GM23248 (cell line): ENCODE data around the gene TCF4. TPM values are rescaled to one million over a fixed set of nuclear protein-coding genes. Genes with fewer than 3 reads are reported as not detected.
A peak's percentile ranks its signal among the peaks of the same experiment; 100 is the strongest.

ENCODE experiments used
- DNase-seq: peaks from one replicate; pipeline ENCODE4 v3.0.0-alpha.2; 2015
- H2AFZ ChIP-seq: fragments of 200-600 bp; sonication (generic); 2 replicates; pipeline ENCODE4 v1.6.1; 2016; ENCODE audit warnings: antibody characterized with exemption
- H3F3A ChIP-seq: fragments of 200-600 bp; sonication (generic); 2 replicates; pipeline ENCODE4 v1.6.1; 2016; ENCODE audit warnings: mild to moderate bottlenecking, antibody characterized with exemption, mixed run types; ENCODE audit not compliant: insufficient read depth
- H3K27ac ChIP-seq: fragments of 200-600 bp; sonication (generic); 2 replicates; pipeline ENCODE4 v1.5.1; 2016; ENCODE audit warnings: mild to moderate bottlenecking
- H3K27me3 ChIP-seq: fragments of 200-600 bp; sonication (generic); replicated peaks from 2 replicates; pipeline ENCODE4 v1.6.1; 2016; ENCODE audit warnings: mild to moderate bottlenecking; ENCODE audit not compliant: insufficient read depth
- H3K36me3 ChIP-seq: fragments of 200-600 bp; sonication (generic); 2 replicates; pipeline ENCODE4 v1.6.1; 2016; ENCODE audit warnings: low read depth, mild to moderate bottlenecking
- H3K4me1 ChIP-seq: fragments of 200-600 bp; sonication (generic); 2 replicates; pipeline ENCODE4 v1.6.1; 2016; ENCODE audit warnings: mild to moderate bottlenecking; ENCODE audit not compliant: insufficient read depth
- H3K4me2 ChIP-seq: fragments of 200-600 bp; sonication (generic); one replicate; pipeline ENCODE4 v1.6.1; 2016; ENCODE audit warnings: mild to moderate bottlenecking; ENCODE audit not compliant: unreplicated experiment
- H3K4me3 ChIP-seq: fragments of 200-600 bp; sonication (generic); 2 replicates; pipeline ENCODE4 v1.5.1; 2016; ENCODE audit warnings: mild to moderate bottlenecking
- H3K79me2 ChIP-seq: fragments of 200-600 bp; sonication (generic); 2 replicates; pipeline ENCODE4 v1.6.1; 2016; ENCODE audit warnings: mild to moderate bottlenecking; ENCODE audit not compliant: insufficient read depth
- H3K9ac ChIP-seq: fragments of 200-600 bp; sonication (generic); 2 replicates; pipeline ENCODE4 v1.6.1; 2016; ENCODE audit warnings: mild to moderate bottlenecking
- H3K9me2 ChIP-seq: fragments of 200-600 bp; sonication (generic); 2 replicates; pipeline ENCODE4 v1.6.1; 2016; ENCODE audit warnings: mixed run types, mild to moderate bottlenecking, moderate library complexity; ENCODE audit not compliant: insufficient read depth
- H3K9me3 ChIP-seq: fragments of 200-600 bp; sonication (generic); one replicate; pipeline ENCODE4 v1.6.1; 2017; ENCODE audit warnings: low read depth
- H4K20me1 ChIP-seq: fragments of 200-600 bp; sonication (generic); 2 replicates; pipeline ENCODE4 v1.6.0; 2016; ENCODE audit not compliant: insufficient read depth
- EZH2 ChIP-seq: fragments of 200-600 bp; sonication (generic); IDR thresholded peaks from 2 replicates; pipeline ENCODE4 v1.6.1; 2018; ENCODE audit warnings: antibody characterized with exemption, mild to moderate bottlenecking; ENCODE audit not compliant: insufficient read depth, poor library complexity, severe bottlenecking
- EZH2phosphoT487 ChIP-seq: fragments of 200-600 bp; sonication (generic); IDR thresholded peaks from 2 replicates; pipeline ENCODE4 v1.6.1; 2018; ENCODE audit warnings: antibody characterized with exemption, moderate library complexity, mild to moderate bottlenecking, low read depth; ENCODE audit not compliant: insufficient read depth
- WGBS, 2 experiments: methylation state at CpG; one replicate each; pipeline ENCODE4 v1.1.6; 2015 to 2017; ENCODE audit warnings: low lambda C conversion rate in 2 of 2, low coverage in 1 of 2; ENCODE audit errors: missing lambda C conversion rate in 2 of 2; 5-methylcytosine and 5-hydroxymethylcytosine counted together
- in situ Hi-C: fragments of 300-500 bp; cut with MboI; formaldehyde crosslinking; loops from 2 replicates; pipeline ENCODE4 v1.15.0; 2020
- polyA plus RNA-seq: library from polyadenylated mRNA; unstranded; fragments of >200 nt; fragmentation: Nextera tagmentation; extraction: Ambion mirVana; gene quantifications from 2 replicates; pipeline ENCODE4 v1.2.1, GENCODE V29; 2016
- total RNA-seq: library from RNA; depleted of rRNA; stranded (reverse); fragments of >200 nt; shearing (Covaris generic); gene quantifications from 2 replicates; pipeline ENCODE4 v1.2.3, GENCODE V29; 2014

The TCF4 gene
- total and polyA plus RNA-seq, 2 experiments from 2014 or later = 54.5 to 59.3 TPM

- peaks cover 98% of the 10 kb centered on the region for H3K79me2 ChIP-seq
- WGBS, 2 experiments = 37 to 38% methylated on average over 8 of the region's 8 CpGs
- no peak for DNase-seq
Observed at GRCh38 chr18:55387139-55387984, 200.6 kb downstream of the TCF4 start.

GRCh38 chr18:55386545-55386944, 201.4 kb downstream of the TCF4 start:
- Histone ChIP-seq H3F3A (no peaks in the 10 kb centered on the region), H3K27me3 (no peaks in the 10 kb centered on the region), H3K4me2 (no peak overlapping the region), H3K4me1 (peaks cover 6% of the 10 kb centered on the region; the same call in 1 of the 2 replicates), H3K9me3 (no peaks in the 10 kb centered on the region), H3K4me3 (no peak overlapping the region), H3K9me2 (no peaks in the 10 kb centered on the region), H4K20me1 (no peaks in the 10 kb centered on the region), H3K27ac (no peak overlapping the region), H3K79me2 (peaks cover 100% of the 10 kb centered on the region), H3K9ac (no peak overlapping the region), H2AFZ (no peak overlapping the region), H3K36me3 (0 out of 2 replicates have a peak, but pooled peaks cover 7% of the 10 kb centered on the region)
- in situ Hi-C loops = no loop called here
- WGBS, 2 experiments = 90 to 100% methylated on average over 1 of the region's 1 CpG
- TF ChIP-seq EZH2phosphoT487 (no peak), EZH2 (no peak)
- no peak for DNase-seq

More at GRCh38 chr18:55387139-55387984, 200.6 kb downstream of the TCF4 start:
- H3K27me3 ChIP-seq = no peaks in the 10 kb centered on the region
- in situ Hi-C loops = no loop called here
- no peaks in the 10 kb centered on the region for H4K20me1 ChIP-seq
- no peaks in the 10 kb centered on the region for H3K9me3 ChIP-seq
- H3K9me2 ChIP-seq = no peaks in the 10 kb centered on the region
- no peak overlapping the region for H2AFZ ChIP-seq
- no peak overlapping the region for H3K4me2 ChIP-seq
- H3K4me1 ChIP-seq = peaks cover 6% of the 10 kb centered on the region; the same call in 1 of the 2 replicates
- 0 out of 2 replicates have a peak, but pooled peaks cover 5% of the 10 kb centered on the region for H3K36me3 ChIP-seq
- H3K27ac ChIP-seq = no peak overlapping the region
- H3K9ac ChIP-seq = no peak overlapping the region
- TF ChIP-seq EZH2 (no peak), EZH2phosphoT487 (no peak)
- no peaks in the 10 kb centered on the region for H3F3A ChIP-seq
- H3K4me3 ChIP-seq = no peak overlapping the region

GRCh38 chr18:55385770-55386169, 202.2 kb downstream of the TCF4 start:
- Histone ChIP-seq H3K4me1 (peaks cover 10% of the 10 kb centered on the region), H3F3A (peaks cover 4% of the 10 kb centered on the region), H3K4me3 (no peak overlapping the region), H3K9ac (no peak overlapping the region), H4K20me1 (no peaks in the 10 kb centered on the region), H3K79me2 (peaks cover 94% of the 10 kb centered on the region), H3K9me2 (no peaks in the 10 kb centered on the region), H3K9me3 (no peaks in the 10 kb centered on the region), H3K27me3 (no peaks in the 10 kb centered on the region), H3K36me3 (0 out of 2 replicates have a peak, but pooled peaks cover 7% of the 10 kb centered on the region), H3K27ac (no peak overlapping the region), H3K4me2 (no peak overlapping the region), H2AFZ (no peak overlapping the region)
- TF ChIP-seq EZH2phosphoT487 = no peak
- no peak for TF ChIP-seq EZH2
- WGBS, 2 experiments = 91 to 93% methylated on average over 4 of the region's 4 CpGs
- in situ Hi-C loops = no loop called here
- no peak for DNase-seq

GRCh38 chr18:55384551-55385275, 203.3 kb downstream of the TCF4 start:
- H3F3A ChIP-seq = peaks cover 8% of the 10 kb centered on the region
- H3K4me2 ChIP-seq = no peak overlapping the region
- H3K36me3 ChIP-seq = 0 out of 2 replicates have a peak, but pooled peaks cover 7% of the 10 kb centered on the region
- 84 to 88% methylated on average over 3 to 4 of the region's 4 CpGs for WGBS, 2 experiments
- peaks cover 94% of the 10 kb centered on the region for H3K79me2 ChIP-seq
- no peak overlapping the region for H3K4me3 ChIP-seq
- no peaks in the 10 kb centered on the region for H3K27me3 ChIP-seq
- no peaks in the 10 kb centered on the region for H3K9me2 ChIP-seq
- DNase-seq = peak; percentile 73
- H3K9ac ChIP-seq = no peak overlapping the region
- H4K20me1 ChIP-seq = no peaks in the 10 kb centered on the region
- no peak overlapping the region for H2AFZ ChIP-seq
- in situ Hi-C loops = no loop called here
- TF ChIP-seq EZH2 (no peak), EZH2phosphoT487 (no peak)
- no peak overlapping the region for H3K27ac ChIP-seq
- no peaks in the 10 kb centered on the region for H3K9me3 ChIP-seq
- H3K4me1 ChIP-seq = peaks cover 15% of the 10 kb centered on the region
